CD4-positive, alpha-beta T cell treated with Interleukin-15 for 4 hours (primary cell): ENCODE data around the gene TPRG1L.

ENCODE experiments used
- DNase-seq: peaks from one replicate; pipeline ENCODE4 v3.0.0-alpha.2; 2020; ENCODE audit warnings: low spot score

Gene TPRG1L

GRCh38 chr1:3664700-3665375 is 40.0 kb downstream of the TPRG1L start:
- DNase-seq, result no peak

- no peak for DNase-seq
Measured at GRCh38 chr1:3668148-3668547, 43.3 kb downstream of the TPRG1L start.

- no peak for DNase-seq
Measured at GRCh38 chr1:3668585-3669300, 43.9 kb downstream of the TPRG1L start.

- no peak for DNase-seq
Measured at GRCh38 chr1:3669421-3669821, 44.6 kb downstream of the TPRG1L start.

GRCh38 chr1:3669971-3670431 is 45.2 kb downstream of the TPRG1L start:
- no peak for DNase-seq

GRCh38 chr1:3670823-3671265 is 46.0 kb downstream of the TPRG1L start:
- no peak for DNase-seq

- no peak for DNase-seq
Measured at GRCh38 chr1:3671371-3672180, 46.8 kb downstream of the TPRG1L start.

GRCh38 chr1:3672231-3672970 is 47.6 kb downstream of the TPRG1L start:
- no peak for DNase-seq

GRCh38 chr1:3672971-3673361 is 48.2 kb downstream of the TPRG1L start:
- DNase-seq, result no peak

GRCh38 chr1:3673381-3674099 is 48.7 kb downstream of the TPRG1L start:
- no peak for DNase-seq

- no peak for DNase-seq
Measured at GRCh38 chr1:3674100-3675094, 49.6 kb downstream of the TPRG1L start.

- no peak for DNase-seq
Measured at GRCh38 chr1:3675436-3675835, 50.6 kb downstream of the TPRG1L start.

GRCh38 chr1:3676581-3677470 is 52.0 kb downstream of the TPRG1L start:
- no peak for DNase-seq

GRCh38 chr1:3677484-3677883 is 52.7 kb downstream of the TPRG1L start:
- no peak for DNase-seq

GRCh38 chr1:3678361-3679097 is 53.7 kb downstream of the TPRG1L start:
- DNase-seq, result no peak

- DNase-seq, result no peak
Measured at GRCh38 chr1:3679098-3679555, 54.3 kb downstream of the TPRG1L start.
